D341Med (cell line): Measurements from ENCODE around the gene CCDC195.
"Not testable (repeated sequence)": the region's sequence is repeated elsewhere in the genome, so short reads cannot be mapped to it uniquely, and the experiment has no call there.

Source experiments
- DNase-seq: peaks from one replicate; pipeline ENCODE4 v3.0.0; 2012; ENCODE audit warnings: low spot score

The CCDC195 gene

GRCh38 chr2:224690868-224691267 lies 25.3 kb downstream of the CCDC195 start:
- no peak for DNase-seq

GRCh38 chr2:224689539-224689938 lies 26.6 kb downstream of the CCDC195 start:
- no peak for DNase-seq

GRCh38 chr2:224688997-224689396 lies 27.2 kb downstream of the CCDC195 start:
- DNase-seq: no peak

- DNase-seq: no peak
These were observed 29.0 kb downstream of the CCDC195 start for GRCh38 chr2:224687156-224687555.

- no peak for DNase-seq
These were observed 31.0 kb downstream of the CCDC195 start for GRCh38 chr2:224685121-224685520.

- DNase-seq: peak; percentile 61
These were observed 34.0 kb downstream of the CCDC195 start for GRCh38 chr2:224682134-224682533.

- DNase-seq: no peak
These were observed 44.4 kb downstream of the CCDC195 start for GRCh38 chr2:224671731-224672130.

GRCh38 chr2:224670203-224670602 lies 46.0 kb downstream of the CCDC195 start:
- DNase-seq: no peak

- DNase-seq: no peak
These were observed 46.7 kb downstream of the CCDC195 start for GRCh38 chr2:224669449-224669848.

GRCh38 chr2:224668123-224668909 lies 47.8 kb downstream of the CCDC195 start:
- no peak for DNase-seq

- DNase-seq: no peak
These were observed 49.1 kb downstream of the CCDC195 start for GRCh38 chr2:224666951-224667553.

GRCh38 chr2:224663322-224663721 lies 52.8 kb downstream of the CCDC195 start:
- DNase-seq: not testable (repeated sequence)

GRCh38 chr2:224661708-224662107 lies 54.5 kb downstream of the CCDC195 start:
- DNase-seq: not testable (repeated sequence)

- DNase-seq: no peak
These were observed 56.5 kb downstream of the CCDC195 start for GRCh38 chr2:224659714-224660113.

- DNase-seq: no peak
These were observed 57.3 kb downstream of the CCDC195 start for GRCh38 chr2:224658780-224659405.

GRCh38 chr2:224657349-224657748 lies 58.8 kb downstream of the CCDC195 start:
- DNase-seq: no peak

- no peak for DNase-seq
These were observed 61.1 kb downstream of the CCDC195 start for GRCh38 chr2:224655006-224655537.
